HepG2 (cell line): ENCODE data around the gene PTGES3. TPM values are rescaled to one million over a fixed set of nuclear protein-coding genes. Genes with fewer than 3 reads are reported as not detected.

Experiments
- AFF4 ChIP-seq: sonication (generic); formaldehyde crosslinking; IDR thresholded peaks from 2 replicates; pipeline ENCODE4 v1.4.0; 2020; ENCODE audit warnings: missing genetic modification reagents
- AHR ChIP-seq: IDR thresholded peaks from 2 replicates; pipeline ENCODE4 v1.6.1; 2018; ENCODE audit warnings: missing genetic modification reagents, missing compliant biosample characterization
- CEBPG ChIP-seq: IDR thresholded peaks from 2 replicates; pipeline ENCODE4 v1.6.1; 2016
- FOXO1 ChIP-seq: sonication (generic); formaldehyde crosslinking; IDR thresholded peaks from 2 replicates; pipeline ENCODE4 v1.4.0; 2020; ENCODE audit warnings: missing genetic modification reagents
- GABPA ChIP-seq, 2 experiments: IDR thresholded peaks; 2 replicates each; pipeline ENCODE4 v1.6.1; 2011 to 2016; ENCODE audit warnings: low read depth in 2 of 2, low read length in 1 of 2, missing biosample characterization in 1 of 2, missing genetic modification characterization in 1 of 2
- NFATC3 ChIP-seq: sonication (generic); formaldehyde crosslinking; IDR thresholded peaks from 2 replicates; pipeline ENCODE4 v1.5.1; 2020; ENCODE audit warnings: mild to moderate bottlenecking, missing genetic modification reagents
- NFE2L1 ChIP-seq: sonication (generic); formaldehyde crosslinking; IDR thresholded peaks from 2 replicates; pipeline ENCODE4 v1.4.0; 2020; ENCODE audit warnings: missing genetic modification reagents, mild to moderate bottlenecking, borderline replicate concordance
- PLRG1 ChIP-seq: fragments of 450-650 bp; conservative IDR thresholded peaks from 2 replicates; pipeline ENCODE4 v1.6.1; 2016
- SKIL ChIP-seq: sonication (generic); formaldehyde crosslinking; IDR thresholded peaks from 2 replicates; pipeline ENCODE4 v1.8.0; 2022; ENCODE audit warnings: missing genetic modification reagents, mild to moderate bottlenecking, moderate library complexity, borderline replicate concordance
- WIZ ChIP-seq: sonication (generic); formaldehyde crosslinking; IDR thresholded peaks from 2 replicates; pipeline ENCODE4 v1.5.1; 2020; ENCODE audit warnings: mild to moderate bottlenecking, missing genetic modification reagents
- YY1 ChIP-seq: IDR thresholded peaks from 2 replicates; pipeline ENCODE4 v1.6.1; 2011; ENCODE audit warnings: low read length, low read depth, moderate library complexity, mild to moderate bottlenecking; ENCODE audit not compliant: insufficient read depth, insufficient replicate concordance
- ZKSCAN8 ChIP-seq: IDR thresholded peaks from 2 replicates; pipeline ENCODE4 v1.6.1; 2016; ENCODE audit warnings: borderline replicate concordance, missing genetic modification reagents, missing compliant biosample characterization
- ZNF18 ChIP-seq: sonication (generic); formaldehyde crosslinking; IDR thresholded peaks from 2 replicates; pipeline ENCODE4 v1.8.0; 2022; ENCODE audit warnings: mild to moderate bottlenecking, missing genetic modification reagents; ENCODE audit not compliant: insufficient replicate concordance
- ZNF30 ChIP-seq: sonication (generic); formaldehyde crosslinking; IDR thresholded peaks from 2 replicates; pipeline ENCODE4 v1.5.0; 2020; ENCODE audit warnings: mild to moderate bottlenecking, missing genetic modification reagents
- ZNF350 ChIP-seq: sonication (generic); formaldehyde crosslinking; IDR thresholded peaks from 2 replicates; pipeline ENCODE4 v1.4.0; 2020; ENCODE audit warnings: mild to moderate bottlenecking, low read depth, missing genetic modification reagents, borderline replicate concordance
- ZNF512 ChIP-seq: sonication (generic); formaldehyde crosslinking; IDR thresholded peaks from 2 replicates; pipeline ENCODE4 v1.4.0; 2020; ENCODE audit warnings: mild to moderate bottlenecking, missing genetic modification reagents
- ZNF639 ChIP-seq: conservative IDR thresholded peaks from 2 replicates; pipeline ENCODE4 v1.6.1; 2018; ENCODE audit warnings: missing genetic modification reagents
- polyA plus RNA-seq, 8 experiments: library from polyadenylated mRNA; depleted of rRNA in 3 of 8; stranded (reverse) in 7 of 8; unstranded in 1 of 8; fragments of >200 nt; fragmentation: Illumina TruSeq in 4 of 8; extraction: Trizol in 4 of 8; gene quantifications; 2 replicates each; pipeline versions ENCODE4 v1.2.1 to v1.2.3, GENCODE V29; 2011 to 2016; ENCODE audit warnings: low read depth in 4 of 8, missing spikeins in 1 of 8, mixed read lengths in 1 of 8; ENCODE audit not compliant: insufficient read depth in 1 of 8
- total RNA-seq, 5 experiments: library from RNA; depleted of rRNA; stranded (reverse); fragments of >200 nt; fragmentation: Illumina TruSeq; extraction: Trizol; gene quantifications; 2 replicates each; pipeline ENCODE4 v1.2.3, GENCODE V29; 2016; ENCODE audit warnings: low read depth in 1 of 5

PTGES3 gene
- total and polyA plus RNA-seq, 2 of the 13 experiments (the other 11 are each of a cell fraction or from before 2014, with no cell fraction given) = 54.4 to 159 TPM

- peak; percentile 98 for TF ChIP-seq YY1
- TF ChIP-seq ZKSCAN8 (CRISPR knock-in tag) = 0 out of 2 replicates have a peak, but pooled peaks have one; percentile 13
- no peak; the same call in 1 of the 2 replicates for TF ChIP-seq AHR (CRISPR knock-in tag)
- no peak for TF ChIP-seq NFATC3 (CRISPR knock-in tag)
- TF ChIP-seq CEBPG (CRISPR knock-in tag) = peak; percentile 43
- TF ChIP-seq ZNF30 = no peak
- TF ChIP-seq SKIL (CRISPR knock-in tag) = no peak
- TF ChIP-seq ZNF639 (CRISPR knock-in tag) = peak; percentile 65
- TF ChIP-seq AFF4 (CRISPR knock-in tag) = peak; percentile 87; the same call in 1 of the 2 replicates
- TF ChIP-seq ZNF350 = peak; percentile 98
- peak; percentile 16 for TF ChIP-seq FOXO1 (CRISPR knock-in tag)
- no peak for TF ChIP-seq NFE2L1
- TF ChIP-seq PLRG1 = no peak
- TF ChIP-seq GABPA (IDR thresholded peaks at IDR 0.05; ENCODE audit: low read depth, low read length) = peak; percentile 95
- TF ChIP-seq GABPA (CRISPR knock-in tag; IDR thresholded peaks at IDR 0.05; ENCODE audit: low read depth) = peak; percentile 99
- TF ChIP-seq ZNF512 (CRISPR knock-in tag) = peak; percentile 43; the same call in 1 of the 2 replicates
- peak; percentile 59; the same call in 1 of the 2 replicates for TF ChIP-seq WIZ (CRISPR knock-in tag)
- TF ChIP-seq ZNF18 (CRISPR knock-in tag) = no peak
Observed at GRCh38 chr12:56724972-56725722, 37.1 kb upstream of the PTGES3 start, which contains the start of gene NACA (continued).
